HL-60 (cell line): ENCODE results near the gene TNRC18.

ENCODE experiments used
- GABPA ChIP-seq: IDR thresholded peaks from 2 replicates; pipeline ENCODE4 v1.6.1; 2012; ENCODE audit warnings: low read depth
- POLR2AphosphoS5 ChIP-seq: IDR thresholded peaks from 2 replicates; pipeline ENCODE4 v1.6.1; 2012; ENCODE audit warnings: low read depth
- SPI1 ChIP-seq: IDR thresholded peaks from 2 replicates; pipeline ENCODE4 v1.6.1; 2012; ENCODE audit warnings: low read depth, mild to moderate bottlenecking, borderline replicate concordance
- TF ChIP-seq, protein P1 (sequence below): IDR thresholded peaks from one replicate; pipeline ENCODE4 v1.5.1; 2011; ENCODE audit warnings: low read length, control low read depth, inconsistent platforms; ENCODE audit not compliant: insufficient read depth
- TF ChIP-seq, protein P2 (sequence below): IDR thresholded peaks from 2 replicates; pipeline ENCODE4 v1.6.1; 2012; ENCODE audit warnings: low read depth; ENCODE audit not compliant: insufficient replicate concordance

DNA sequence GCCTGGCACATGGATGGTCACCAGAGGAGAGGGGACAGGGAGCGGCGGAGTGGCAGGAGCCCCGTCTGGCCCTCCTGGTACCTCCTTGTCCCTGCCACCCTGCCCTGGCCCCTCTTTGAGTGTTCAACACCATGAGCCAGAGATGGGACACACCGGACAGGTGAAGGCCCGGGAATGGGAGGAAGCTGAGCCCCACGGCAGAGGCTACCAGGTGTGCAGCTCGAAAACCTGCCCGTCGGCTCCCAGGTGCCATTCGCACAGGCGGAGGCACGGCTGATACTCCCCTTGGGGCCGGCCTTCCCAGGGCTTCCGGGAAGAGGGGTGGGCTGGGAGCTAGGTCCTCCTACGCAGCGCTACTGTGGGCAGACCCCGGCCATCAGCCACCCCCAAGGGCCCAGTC lies 44.1 kb downstream of the TNRC18 start:
- TF ChIP-seq, protein P1, sequence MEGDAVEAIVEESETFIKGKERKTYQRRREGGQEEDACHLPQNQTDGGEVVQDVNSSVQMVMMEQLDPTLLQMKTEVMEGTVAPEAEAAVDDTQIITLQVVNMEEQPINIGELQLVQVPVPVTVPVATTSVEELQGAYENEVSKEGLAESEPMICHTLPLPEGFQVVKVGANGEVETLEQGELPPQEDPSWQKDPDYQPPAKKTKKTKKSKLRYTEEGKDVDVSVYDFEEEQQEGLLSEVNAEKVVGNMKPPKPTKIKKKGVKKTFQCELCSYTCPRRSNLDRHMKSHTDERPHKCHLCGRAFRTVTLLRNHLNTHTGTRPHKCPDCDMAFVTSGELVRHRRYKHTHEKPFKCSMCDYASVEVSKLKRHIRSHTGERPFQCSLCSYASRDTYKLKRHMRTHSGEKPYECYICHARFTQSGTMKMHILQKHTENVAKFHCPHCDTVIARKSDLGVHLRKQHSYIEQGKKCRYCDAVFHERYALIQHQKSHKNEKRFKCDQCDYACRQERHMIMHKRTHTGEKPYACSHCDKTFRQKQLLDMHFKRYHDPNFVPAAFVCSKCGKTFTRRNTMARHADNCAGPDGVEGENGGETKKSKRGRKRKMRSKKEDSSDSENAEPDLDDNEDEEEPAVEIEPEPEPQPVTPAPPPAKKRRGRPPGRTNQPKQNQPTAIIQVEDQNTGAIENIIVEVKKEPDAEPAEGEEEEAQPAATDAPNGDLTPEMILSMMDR: no peak
- TF ChIP-seq SPI1: no peak
- TF ChIP-seq, protein P2, sequence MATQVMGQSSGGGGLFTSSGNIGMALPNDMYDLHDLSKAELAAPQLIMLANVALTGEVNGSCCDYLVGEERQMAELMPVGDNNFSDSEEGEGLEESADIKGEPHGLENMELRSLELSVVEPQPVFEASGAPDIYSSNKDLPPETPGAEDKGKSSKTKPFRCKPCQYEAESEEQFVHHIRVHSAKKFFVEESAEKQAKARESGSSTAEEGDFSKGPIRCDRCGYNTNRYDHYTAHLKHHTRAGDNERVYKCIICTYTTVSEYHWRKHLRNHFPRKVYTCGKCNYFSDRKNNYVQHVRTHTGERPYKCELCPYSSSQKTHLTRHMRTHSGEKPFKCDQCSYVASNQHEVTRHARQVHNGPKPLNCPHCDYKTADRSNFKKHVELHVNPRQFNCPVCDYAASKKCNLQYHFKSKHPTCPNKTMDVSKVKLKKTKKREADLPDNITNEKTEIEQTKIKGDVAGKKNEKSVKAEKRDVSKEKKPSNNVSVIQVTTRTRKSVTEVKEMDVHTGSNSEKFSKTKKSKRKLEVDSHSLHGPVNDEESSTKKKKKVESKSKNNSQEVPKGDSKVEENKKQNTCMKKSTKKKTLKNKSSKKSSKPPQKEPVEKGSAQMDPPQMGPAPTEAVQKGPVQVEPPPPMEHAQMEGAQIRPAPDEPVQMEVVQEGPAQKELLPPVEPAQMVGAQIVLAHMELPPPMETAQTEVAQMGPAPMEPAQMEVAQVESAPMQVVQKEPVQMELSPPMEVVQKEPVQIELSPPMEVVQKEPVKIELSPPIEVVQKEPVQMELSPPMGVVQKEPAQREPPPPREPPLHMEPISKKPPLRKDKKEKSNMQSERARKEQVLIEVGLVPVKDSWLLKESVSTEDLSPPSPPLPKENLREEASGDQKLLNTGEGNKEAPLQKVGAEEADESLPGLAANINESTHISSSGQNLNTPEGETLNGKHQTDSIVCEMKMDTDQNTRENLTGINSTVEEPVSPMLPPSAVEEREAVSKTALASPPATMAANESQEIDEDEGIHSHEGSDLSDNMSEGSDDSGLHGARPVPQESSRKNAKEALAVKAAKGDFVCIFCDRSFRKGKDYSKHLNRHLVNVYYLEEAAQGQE: no peak
- no peak for TF ChIP-seq POLR2AphosphoS5
- TF ChIP-seq GABPA: no peak
